ENCODE results near the gene SYF2.
"Not testable (repeated sequence)": the region's sequence is repeated elsewhere in the genome, so short reads cannot be mapped to it uniquely, and the experiment has no call there.

GRCh38 chr1:25267288-25268142, 35.2 kb upstream of the SYF2 start:
- not testable (repeated sequence) for TF ChIP-seq POLR2A (IDR thresholded peaks at IDR 0.05; ENCODE audit: low read length); GATA1 (IDR thresholded peaks at IDR 0.05; ENCODE audit: low read depth, low read length)

All from erythroblast (primary cell).